ENCODE measurements around the gene PPP1R13L.
"Not testable (repeated sequence)": the region's sequence is repeated elsewhere in the genome, so short reads cannot be mapped to it uniquely, and the experiment has no call there.

PPP1R13L gene

DNA sequence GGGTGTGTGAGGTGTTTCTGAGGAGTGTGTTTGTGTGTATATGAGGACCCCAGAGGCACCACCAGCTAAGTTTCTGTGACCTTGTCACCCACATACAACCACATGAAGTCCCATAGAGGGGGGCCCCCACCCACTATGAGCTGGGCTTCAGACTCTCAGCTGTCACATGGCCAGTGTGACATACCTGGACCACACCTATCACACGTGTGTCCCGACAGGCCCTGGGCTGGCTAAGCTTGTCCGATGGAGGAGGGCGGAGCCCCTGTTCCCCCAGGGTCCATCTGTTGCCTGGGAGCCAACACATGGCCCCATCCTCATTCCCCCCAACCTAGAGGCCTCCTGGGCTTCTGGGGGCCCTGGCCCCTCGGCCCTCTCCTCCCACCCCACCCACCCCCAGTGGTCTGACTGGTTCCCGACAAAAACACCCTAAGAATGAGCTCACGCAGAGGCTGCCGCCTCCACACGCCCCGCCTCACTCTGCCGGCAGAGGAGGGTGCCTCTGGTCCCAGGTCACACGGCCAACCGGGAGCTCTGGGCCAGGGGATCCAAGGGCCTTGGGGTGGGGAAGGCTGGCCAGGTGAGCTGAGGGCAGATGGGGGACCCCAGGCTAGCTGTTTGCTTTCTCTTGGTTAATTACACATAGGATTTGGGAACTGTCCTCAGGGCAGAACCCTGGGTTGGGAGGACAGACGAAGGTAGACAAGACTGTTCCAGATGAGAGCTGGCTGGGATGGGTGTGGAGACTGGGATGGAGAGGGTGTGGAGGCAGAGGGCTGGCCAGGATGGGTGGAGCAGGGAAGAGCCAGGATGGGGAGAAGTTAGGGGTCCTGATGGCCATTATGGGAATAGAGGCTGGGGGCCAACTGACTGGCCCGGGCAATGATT, 60.0 kb downstream of the PPP1R13L start:
- DNase-seq, result no peak

DNA sequence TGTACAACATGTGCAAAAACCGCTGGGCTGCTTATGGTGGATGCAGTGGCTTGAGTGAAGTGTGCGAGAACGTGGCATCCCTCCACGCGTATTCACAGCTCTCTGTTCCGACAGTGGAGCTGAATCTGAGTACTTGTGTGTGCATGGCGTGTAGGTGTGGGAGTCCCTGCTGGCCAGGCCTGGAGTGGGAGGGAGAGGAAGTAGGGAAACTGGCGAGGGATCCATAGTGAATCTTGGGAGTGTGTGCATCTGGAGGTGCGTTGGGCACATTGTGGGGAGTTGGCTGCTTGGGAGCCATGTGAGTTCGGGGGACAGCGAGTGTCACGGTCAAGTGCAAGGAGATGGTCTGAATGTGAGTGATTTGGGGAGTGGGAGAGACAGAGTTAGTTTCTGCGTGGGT, 62.0 kb downstream of the PPP1R13L start:
- no peak for DNase-seq

GRCh38 chr19:45340899-45341453, 63.9 kb downstream of the PPP1R13L start:
- no peak for DNase-seq

- DNase-seq, result no peak
These were observed 64.5 kb downstream of the PPP1R13L start, which contains the start of gene KLC3 for GRCh38 chr19:45340232-45340898. Gene KLC3 (plus strand): TSS chr19:45340750. CDS start chr19:45345542, 4,792 bp downstream.

DNA sequence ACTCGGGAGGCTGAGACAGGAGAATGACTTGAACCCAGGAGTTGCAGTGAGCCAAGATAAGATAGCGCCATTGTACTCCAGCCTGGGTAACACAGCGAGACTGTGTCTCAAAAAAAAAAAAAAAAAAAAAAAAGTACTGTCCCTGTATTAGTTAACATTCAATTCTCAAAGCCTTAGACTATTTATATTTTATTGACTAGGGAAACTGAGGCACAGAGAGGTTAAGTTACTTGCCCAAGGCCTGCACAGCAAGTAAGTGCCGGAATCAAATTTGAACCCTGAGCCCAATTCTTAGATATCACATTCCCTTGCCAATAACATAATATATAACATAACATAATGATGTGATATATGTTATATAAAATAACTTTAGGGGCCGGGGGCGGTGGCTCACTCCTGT, 65.2 kb downstream of the PPP1R13L start:
- DNase-seq, result no peak

- DNase-seq, result no peak
These were observed 68.1 kb downstream of the PPP1R13L start for GRCh38 chr19:45336696-45337251.

DNA sequence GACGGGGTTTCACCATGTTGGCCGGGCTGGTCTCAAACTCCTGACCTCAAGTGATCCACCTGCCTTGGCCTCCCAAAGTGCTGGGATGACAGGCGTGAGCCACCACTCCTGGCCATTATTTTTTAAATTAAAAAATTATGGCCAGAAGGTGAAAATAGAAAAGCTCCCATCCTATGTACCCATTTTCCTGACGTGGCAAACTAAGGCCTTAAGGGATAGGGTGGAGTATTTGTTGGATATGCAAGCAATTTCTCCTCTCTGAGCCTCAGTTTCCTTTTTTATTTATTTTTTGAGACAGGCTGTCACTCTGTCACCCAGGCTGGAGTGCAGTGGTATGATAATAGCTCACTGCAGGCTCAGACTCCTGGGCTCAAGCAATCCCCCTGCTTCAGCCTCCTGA, 70.0 kb downstream of the PPP1R13L start:
- DNase-seq, result not testable (repeated sequence)

- DNase-seq, result no peak
These were observed 71.1 kb downstream of the PPP1R13L start for GRCh38 chr19:45333609-45334303.

- DNase-seq, result no peak
These were observed 73.5 kb downstream of the PPP1R13L start for GRCh38 chr19:45331411-45331810.
